ENCODE data around the gene TMEM9.
A peak's percentile ranks its signal among the peaks of the same experiment; 100 is the strongest.
"Not testable (repeated sequence)": the region's sequence is repeated elsewhere in the genome, so short reads cannot be mapped to it uniquely, and the experiment has no call there.

The TMEM9 gene

GRCh38 chr1:201172999-201173610 lies 18.8 kb upstream of the TMEM9 start:
- DNase-seq, result no peak

GRCh38 chr1:201172326-201172725 lies 18.1 kb upstream of the TMEM9 start:
- DNase-seq, result no peak

- peak; percentile 43 for DNase-seq
These were observed 17.1 kb upstream of the TMEM9 start for GRCh38 chr1:201171063-201172036.

GRCh38 chr1:201170533-201171062 lies 16.3 kb upstream of the TMEM9 start:
- DNase-seq, result peak; percentile 67

GRCh38 chr1:201169971-201170532 lies 15.8 kb upstream of the TMEM9 start:
- no peak for DNase-seq

GRCh38 chr1:201169203-201169602 lies 14.9 kb upstream of the TMEM9 start:
- DNase-seq, result no peak

- DNase-seq, result no peak
These were observed 13.0 kb upstream of the TMEM9 start for GRCh38 chr1:201167041-201167991.

- DNase-seq, result no peak
These were observed 10.4 kb upstream of the TMEM9 start for GRCh38 chr1:201164645-201165044.

- DNase-seq, result no peak
These were observed 9.4 kb upstream of the TMEM9 start for GRCh38 chr1:201163707-201164106.

GRCh38 chr1:201163036-201163435 lies 8.8 kb upstream of the TMEM9 start:
- not testable (repeated sequence) for DNase-seq

GRCh38 chr1:201157949-201158348 lies 3.7 kb upstream of the TMEM9 start:
- DNase-seq, result no peak

GRCh38 chr1:201156819-201157218 lies 2.5 kb upstream of the TMEM9 start:
- no peak for DNase-seq

- no peak for DNase-seq
These were observed 2.1 kb upstream of the TMEM9 start for GRCh38 chr1:201156346-201156745.

- DNase-seq, result no peak
These were observed 1.1 kb upstream of the TMEM9 start for GRCh38 chr1:201155354-201155753.

GRCh38 chr1:201153474-201154388 lies 543 bp downstream of the TMEM9 start:
- no peak for DNase-seq

- no peak for DNase-seq
These were observed 4.9 kb downstream of the TMEM9 start for GRCh38 chr1:201149400-201149799.

GRCh38 chr1:201147396-201148015 lies 6.8 kb downstream of the TMEM9 start:
- no peak for DNase-seq

GRCh38 chr1:201146626-201147390 lies 7.5 kb downstream of the TMEM9 start:
- DNase-seq, result no peak

GRCh38 chr1:201145816-201146215 lies 8.5 kb downstream of the TMEM9 start:
- no peak for DNase-seq

GRCh38 chr1:201145132-201145531 lies 9.1 kb downstream of the TMEM9 start:
- DNase-seq, result no peak
